ENCODE data around the gene TDRD7. TPM values are rescaled to one million over a fixed set of nuclear protein-coding genes. Genes with fewer than 3 reads are reported as not detected.
A peak's percentile ranks its signal among the peaks of the same experiment; 100 is the strongest.

The TDRD7 gene, protein sequence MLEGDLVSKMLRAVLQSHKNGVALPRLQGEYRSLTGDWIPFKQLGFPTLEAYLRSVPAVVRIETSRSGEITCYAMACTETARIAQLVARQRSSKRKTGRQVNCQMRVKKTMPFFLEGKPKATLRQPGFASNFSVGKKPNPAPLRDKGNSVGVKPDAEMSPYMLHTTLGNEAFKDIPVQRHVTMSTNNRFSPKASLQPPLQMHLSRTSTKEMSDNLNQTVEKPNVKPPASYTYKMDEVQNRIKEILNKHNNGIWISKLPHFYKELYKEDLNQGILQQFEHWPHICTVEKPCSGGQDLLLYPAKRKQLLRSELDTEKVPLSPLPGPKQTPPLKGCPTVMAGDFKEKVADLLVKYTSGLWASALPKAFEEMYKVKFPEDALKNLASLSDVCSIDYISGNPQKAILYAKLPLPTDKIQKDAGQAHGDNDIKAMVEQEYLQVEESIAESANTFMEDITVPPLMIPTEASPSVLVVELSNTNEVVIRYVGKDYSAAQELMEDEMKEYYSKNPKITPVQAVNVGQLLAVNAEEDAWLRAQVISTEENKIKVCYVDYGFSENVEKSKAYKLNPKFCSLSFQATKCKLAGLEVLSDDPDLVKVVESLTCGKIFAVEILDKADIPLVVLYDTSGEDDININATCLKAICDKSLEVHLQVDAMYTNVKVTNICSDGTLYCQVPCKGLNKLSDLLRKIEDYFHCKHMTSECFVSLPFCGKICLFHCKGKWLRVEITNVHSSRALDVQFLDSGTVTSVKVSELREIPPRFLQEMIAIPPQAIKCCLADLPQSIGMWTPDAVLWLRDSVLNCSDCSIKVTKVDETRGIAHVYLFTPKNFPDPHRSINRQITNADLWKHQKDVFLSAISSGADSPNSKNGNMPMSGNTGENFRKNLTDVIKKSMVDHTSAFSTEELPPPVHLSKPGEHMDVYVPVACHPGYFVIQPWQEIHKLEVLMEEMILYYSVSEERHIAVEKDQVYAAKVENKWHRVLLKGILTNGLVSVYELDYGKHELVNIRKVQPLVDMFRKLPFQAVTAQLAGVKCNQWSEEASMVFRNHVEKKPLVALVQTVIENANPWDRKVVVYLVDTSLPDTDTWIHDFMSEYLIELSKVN
- 10 to 100 TPM; 10.3 to 15.3 TPM for total RNA-seq

DNA sequence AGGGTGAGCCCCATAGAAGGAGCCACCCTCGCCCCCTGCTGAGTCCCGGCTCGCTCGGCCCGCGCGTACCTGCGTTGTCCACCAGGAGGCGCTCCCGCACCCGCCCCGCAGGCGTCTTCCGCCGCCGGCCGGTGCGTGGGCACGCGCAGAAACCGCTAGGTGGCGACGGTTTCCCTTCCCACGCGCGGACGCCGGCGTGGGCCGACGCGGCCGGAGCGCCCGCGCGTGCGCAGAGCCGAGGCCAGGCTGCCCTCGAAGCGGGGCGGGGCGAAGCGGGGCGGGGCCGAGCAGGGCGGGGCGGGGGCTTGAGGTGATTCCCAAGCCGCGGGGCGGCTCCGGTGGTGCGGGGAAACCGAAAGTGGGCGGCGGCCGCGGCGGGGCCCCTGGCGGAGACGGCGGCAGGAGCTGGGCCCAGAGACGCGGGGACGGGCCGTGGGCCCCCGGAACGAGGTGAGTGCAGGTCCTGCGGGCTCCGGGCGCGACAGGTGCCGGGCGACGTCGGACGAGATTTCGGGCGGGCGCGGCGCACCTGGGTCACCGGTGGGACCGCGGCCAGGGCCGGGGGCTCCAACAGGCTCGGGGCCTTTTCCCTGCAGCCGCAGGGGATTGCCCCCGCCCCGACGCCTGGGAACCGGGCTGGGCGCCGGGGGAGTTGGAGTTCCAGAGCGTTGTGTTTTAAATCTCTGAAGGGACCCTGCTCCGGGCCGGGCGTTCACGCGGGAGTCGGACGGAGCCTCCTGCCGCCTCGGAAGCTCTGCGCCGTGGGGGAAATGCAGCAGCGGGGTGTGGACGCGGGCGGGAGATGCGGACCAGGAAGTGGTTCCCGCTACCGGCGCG lies at the start of gene TDRD7:
Gene TDRD7, plus strand, starts transcription at position 308 of the 837 bp plus-strand sequence. CDS start 16,370 bp downstream, outside the sequence.
- Mint-ChIP-seq H3K4me1 (peaks cover 22% of the 10 kb centered on the region), H3K4me3 (peak within 1 kb of the TSS; percentile 76), H3K9me3 (ENCODE audit: low read depth) (peaks cover 6% of the 10 kb centered on the region), H3K27me3 (peaks cover 41% of the 10 kb centered on the region), H3K27ac (peak within 1 kb of the TSS; percentile 64), H3K36me3 (peaks cover 3% of the 10 kb centered on the region)
- peak; percentile 87 for ATAC-seq
- DNase-seq: peak; percentile 87
- CTCF ChIA-PET: interaction anchor here (0.6 to 6.0 kb wide), 23 partner anchors 11 to 556 kb away, joined by 3 to 36 read pairs (median 4); partner anchors contain the start of gene TMOD1

DNA sequence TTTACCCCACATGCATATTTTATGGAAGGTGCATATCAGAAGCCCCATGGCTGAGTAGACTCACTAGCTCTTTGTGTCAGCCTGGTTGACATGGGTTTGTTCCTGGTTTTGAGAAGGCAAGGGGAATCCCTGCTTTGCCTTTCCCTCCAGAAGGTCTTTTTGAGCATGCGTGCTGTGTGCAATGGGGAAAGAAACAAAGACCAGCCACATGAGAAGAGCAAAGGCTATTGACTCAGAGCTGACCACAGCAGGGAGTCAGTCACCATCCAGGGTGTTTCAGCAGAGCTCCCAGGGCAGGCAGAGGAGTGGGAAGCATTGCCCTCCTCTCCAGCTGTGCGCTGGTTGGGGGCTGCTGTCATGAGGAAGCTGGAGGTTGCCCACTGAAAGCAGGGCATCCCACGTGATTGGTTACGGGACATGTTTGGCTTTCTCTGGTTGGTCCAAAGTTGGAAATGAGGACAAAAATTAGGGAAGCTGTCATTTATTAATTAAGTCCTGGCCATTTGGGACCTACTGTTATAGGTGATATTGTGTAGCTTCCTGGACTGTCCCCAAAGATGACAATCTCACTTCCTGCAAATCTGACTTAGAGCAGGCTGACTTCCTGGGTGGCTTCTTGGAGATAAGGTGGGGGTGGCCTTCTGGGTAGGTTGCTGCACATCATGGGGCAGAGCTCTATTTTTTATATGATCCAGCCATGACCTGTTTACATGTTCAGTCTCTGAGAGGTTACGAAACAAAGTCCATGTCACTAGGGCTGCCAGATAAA lies 48.9 kb upstream of the TDRD7 start:
- CTCF ChIA-PET: no interaction called here
- no peaks in the 10 kb centered on the region for H3K36me3 Mint-ChIP-seq
- no peaks in the 10 kb centered on the region for H3K9me3 Mint-ChIP-seq (ENCODE audit: low read depth)
- DNase-seq (no peak), ATAC-seq (no peak)
- H3K4me1 Mint-ChIP-seq: peaks cover 16% of the 10 kb centered on the region
- H3K27me3 Mint-ChIP-seq: no peaks in the 10 kb centered on the region
- H3K4me3 Mint-ChIP-seq: no peak overlapping the region
- H3K27ac Mint-ChIP-seq: no peak overlapping the region

DNA sequence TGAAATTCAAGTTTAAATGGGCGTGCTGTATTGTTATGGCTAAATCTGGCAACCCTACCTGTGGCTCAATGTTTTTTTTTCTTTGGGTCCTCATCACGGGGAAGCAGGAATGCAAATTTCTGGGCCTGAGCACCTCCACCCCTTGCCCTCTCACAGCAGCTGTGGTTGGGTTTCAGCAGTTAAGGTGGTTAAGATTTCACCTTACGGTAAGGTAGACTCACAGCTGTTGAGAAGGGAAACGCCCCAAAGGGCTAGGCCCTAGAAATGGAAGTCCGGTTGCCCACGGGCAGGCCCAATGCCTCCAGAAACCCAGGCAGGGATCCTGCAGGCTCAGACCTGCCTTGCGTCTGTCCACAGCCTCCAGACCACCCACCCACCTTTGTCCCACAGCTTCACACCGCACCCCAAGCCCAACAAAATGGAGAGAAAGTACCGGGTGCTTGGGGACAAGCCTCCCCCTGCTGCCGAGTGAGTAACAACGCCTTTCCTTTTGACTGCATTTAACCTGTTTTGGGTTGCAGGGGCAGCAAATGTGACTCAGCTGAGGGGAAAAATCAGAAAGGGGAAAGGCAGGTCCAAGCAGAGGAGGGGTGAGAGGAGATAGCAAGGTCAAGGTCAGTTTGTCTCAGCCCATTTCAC lies 48.1 kb upstream of the TDRD7 start:
- no peak for ATAC-seq
- no peak for DNase-seq
- Mint-ChIP-seq H3K4me3 (no peak overlapping the region), H3K27me3 (no peaks in the 10 kb centered on the region), H3K36me3 (no peaks in the 10 kb centered on the region), H3K9me3 (ENCODE audit: low read depth) (no peaks in the 10 kb centered on the region), H3K4me1 (peaks cover 16% of the 10 kb centered on the region), H3K27ac (no peak overlapping the region)
- CTCF ChIA-PET: no interaction called here

DNA sequence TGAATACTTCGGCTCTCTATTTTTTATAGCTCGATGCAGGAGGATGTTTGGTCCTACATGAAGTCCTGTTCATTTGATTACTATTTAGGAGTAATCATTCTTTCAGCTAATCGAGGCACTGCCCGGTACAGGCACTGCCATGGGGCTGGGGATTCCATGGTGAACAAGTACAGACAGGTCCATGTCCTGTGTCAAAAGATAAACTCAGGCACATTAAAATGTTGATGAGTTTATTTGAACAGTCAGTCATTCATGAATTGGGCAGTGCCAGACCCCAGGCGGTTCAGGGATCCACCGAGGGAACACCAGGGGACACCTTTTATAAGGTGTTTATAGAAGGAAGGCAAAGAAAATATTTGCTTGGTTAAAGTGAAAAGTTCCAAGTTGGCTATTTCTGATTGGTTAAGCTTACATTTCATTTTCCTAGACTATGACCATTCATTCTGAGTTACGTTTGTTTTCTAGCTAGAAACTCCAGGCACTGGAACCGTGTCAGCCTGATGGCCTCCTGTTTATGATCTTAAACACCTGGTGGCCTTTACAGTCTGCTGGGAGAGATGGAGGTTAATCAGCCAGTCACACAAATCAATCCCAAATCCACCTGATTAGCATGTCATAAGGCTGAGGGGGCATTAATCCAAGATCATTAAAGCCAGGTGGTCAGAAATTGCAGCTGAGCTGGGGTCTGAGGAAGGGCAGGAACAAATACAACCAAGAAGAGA lies 47.0 kb upstream of the TDRD7 start:
- Mint-ChIP-seq H3K4me3 (no peak overlapping the region), H3K9me3 (ENCODE audit: low read depth) (peaks cover 4% of the 10 kb centered on the region), H3K36me3 (peaks cover 7% of the 10 kb centered on the region), H3K4me1 (peaks cover 16% of the 10 kb centered on the region), H3K27me3 (no peaks in the 10 kb centered on the region), H3K27ac (no peak overlapping the region)
- ATAC-seq (no peak), DNase-seq (no peak)
- CTCF ChIA-PET: no interaction called here

DNA sequence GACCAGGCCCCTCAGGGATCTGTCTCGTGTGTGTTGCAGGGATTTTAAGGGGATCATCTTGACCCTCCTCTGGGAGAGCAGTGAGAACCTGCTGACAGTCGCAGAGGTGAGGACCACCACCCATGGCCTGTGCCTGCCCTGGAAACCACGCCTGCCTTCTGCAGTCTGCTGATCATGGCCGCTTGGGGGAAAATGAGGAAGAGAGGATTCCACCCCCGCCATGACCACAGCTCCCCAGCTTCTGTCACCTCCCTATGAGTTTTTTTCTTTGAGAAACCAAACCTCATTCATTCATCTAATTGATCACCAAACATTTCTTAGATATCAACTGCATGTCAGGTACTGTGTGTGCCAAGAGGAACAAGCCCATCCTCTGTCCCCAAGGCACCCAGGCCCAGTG lies 46.3 kb upstream of the TDRD7 start:
- Mint-ChIP-seq H3K27ac (no peak overlapping the region), H3K4me1 (peaks cover 16% of the 10 kb centered on the region), H3K4me3 (no peak overlapping the region), H3K27me3 (no peaks in the 10 kb centered on the region), H3K9me3 (ENCODE audit: low read depth) (peaks cover 4% of the 10 kb centered on the region), H3K36me3 (peaks cover 8% of the 10 kb centered on the region)
- ATAC-seq (no peak), DNase-seq (no peak)
- CTCF ChIA-PET: no interaction called here

DNA sequence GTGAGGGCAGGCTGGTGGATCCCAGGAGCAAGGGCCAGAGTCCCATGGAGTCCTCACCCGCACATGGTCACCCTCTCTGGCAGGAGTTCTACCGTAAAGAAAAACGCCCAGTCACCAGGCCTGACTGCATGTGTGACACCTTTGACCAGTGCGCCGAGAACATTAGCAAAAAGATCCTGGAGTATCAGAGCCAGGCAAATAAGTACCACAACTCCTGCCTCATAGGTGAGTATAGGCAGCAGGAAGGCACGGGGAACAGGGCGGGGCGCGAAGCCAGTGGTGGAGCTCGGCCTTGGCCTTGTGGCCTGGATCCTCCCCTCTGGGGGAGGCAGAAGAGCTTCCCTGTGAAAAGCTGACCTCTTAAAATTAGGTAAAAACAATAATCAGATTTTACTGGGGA lies 45.4 kb upstream of the TDRD7 start:
- H3K9me3 Mint-ChIP-seq (ENCODE audit: low read depth): peaks cover 4% of the 10 kb centered on the region
- H3K27me3 Mint-ChIP-seq: no peaks in the 10 kb centered on the region
- peaks cover 16% of the 10 kb centered on the region for H3K4me1 Mint-ChIP-seq
- ATAC-seq (no peak), DNase-seq (no peak)
- peaks cover 8% of the 10 kb centered on the region for H3K36me3 Mint-ChIP-seq
- no peak overlapping the region for H3K4me3 Mint-ChIP-seq
- no peak overlapping the region for H3K27ac Mint-ChIP-seq
- CTCF ChIA-PET: no interaction called here

DNA sequence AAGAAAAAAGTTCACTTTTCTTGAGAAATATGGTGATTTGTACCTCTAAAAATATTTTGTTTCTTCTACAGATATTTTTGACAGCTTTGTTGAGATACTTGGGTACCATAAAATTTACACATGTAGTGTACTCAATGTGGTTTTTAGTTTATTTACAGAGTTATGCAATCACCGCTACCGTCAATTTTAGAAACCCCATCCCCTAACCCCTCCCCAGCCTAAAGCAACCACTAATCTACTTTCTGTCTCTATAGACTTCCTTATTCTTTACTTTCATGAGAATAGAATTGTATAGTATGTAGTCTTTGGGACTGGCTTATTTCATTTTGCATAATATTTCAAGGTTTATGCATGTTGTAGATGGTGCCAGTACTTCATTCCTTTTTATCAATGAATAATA lies 45.0 kb upstream of the TDRD7 start:
- Mint-ChIP-seq H3K4me3 (no peak overlapping the region), H3K27me3 (no peaks in the 10 kb centered on the region), H3K4me1 (peaks cover 16% of the 10 kb centered on the region), H3K27ac (no peak overlapping the region), H3K9me3 (ENCODE audit: low read depth) (peaks cover 4% of the 10 kb centered on the region), H3K36me3 (peaks cover 8% of the 10 kb centered on the region)
- CTCF ChIA-PET: interaction anchor here (1.8 kb wide), 1 partner anchor 20 kb away, joined by 6 read pairs; no protein-coding TSS in a partner anchor
- ATAC-seq (no peak), DNase-seq (no peak)

DNA sequence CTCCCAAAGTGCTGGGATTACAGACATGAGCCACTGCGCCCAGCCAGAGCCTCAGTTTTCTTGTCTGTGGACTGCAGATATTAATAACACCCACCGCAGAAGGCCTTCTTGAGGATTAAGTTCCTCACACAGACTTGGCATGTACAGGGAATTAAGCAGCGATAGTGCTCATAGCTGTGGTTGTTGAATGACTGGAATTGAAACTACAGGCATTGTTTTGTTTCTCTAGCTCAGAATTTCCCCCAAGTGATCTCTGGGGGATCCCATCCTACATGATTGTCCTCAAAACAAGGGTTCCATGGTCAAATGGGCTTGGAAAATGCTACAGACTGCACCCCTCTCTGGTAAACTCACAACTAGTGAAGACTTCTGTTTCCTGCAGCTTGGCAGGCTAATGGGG lies 44.2 kb upstream of the TDRD7 start:
- Mint-ChIP-seq H3K27ac (no peak overlapping the region), H3K4me1 (peaks cover 13% of the 10 kb centered on the region), H3K4me3 (no peak overlapping the region), H3K27me3 (no peaks in the 10 kb centered on the region), H3K36me3 (peaks cover 8% of the 10 kb centered on the region), H3K9me3 (ENCODE audit: low read depth) (peaks cover 4% of the 10 kb centered on the region)
- CTCF ChIA-PET: interaction anchor here (0.6 to 1.8 kb wide), 3 partner anchors 20 to 231 kb away, joined by 3 to 6 read pairs (median 4); no protein-coding TSS in a partner anchor
- no peak for ATAC-seq
- DNase-seq: no peak

DNA sequence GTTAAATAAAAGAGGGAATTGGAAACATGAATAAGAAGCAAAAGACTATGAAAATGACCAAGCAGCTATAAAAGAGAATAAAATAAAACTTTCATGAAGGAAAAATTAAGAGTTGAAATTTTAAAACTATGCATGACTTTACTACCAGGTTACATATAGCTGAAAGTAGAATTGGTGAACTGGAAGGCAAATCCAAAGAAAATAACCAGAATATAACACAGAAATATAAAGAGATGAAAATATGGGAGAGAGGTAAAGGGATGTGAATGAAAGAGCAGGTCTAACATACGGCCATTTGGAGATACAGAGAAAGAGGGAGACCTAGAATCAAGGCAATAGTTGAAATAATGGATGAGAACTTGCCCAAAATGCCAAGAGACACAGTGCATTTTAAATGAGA lies 42.9 kb upstream of the TDRD7 start:
- H3K4me3 Mint-ChIP-seq: no peak overlapping the region
- no peak for DNase-seq
- no peaks in the 10 kb centered on the region for H3K27me3 Mint-ChIP-seq
- H3K36me3 Mint-ChIP-seq: peaks cover 8% of the 10 kb centered on the region
- no peak for ATAC-seq
- no peak overlapping the region for H3K27ac Mint-ChIP-seq
- peaks cover 4% of the 10 kb centered on the region for H3K4me1 Mint-ChIP-seq
- peaks cover 4% of the 10 kb centered on the region for H3K9me3 Mint-ChIP-seq (ENCODE audit: low read depth)
- CTCF ChIA-PET: interaction anchor here (0.9 to 1.2 kb wide), 2 partner anchors 43 to 247 kb away, joined by 3 read pairs; partner anchors contain the start of gene TDRD7

DNA sequence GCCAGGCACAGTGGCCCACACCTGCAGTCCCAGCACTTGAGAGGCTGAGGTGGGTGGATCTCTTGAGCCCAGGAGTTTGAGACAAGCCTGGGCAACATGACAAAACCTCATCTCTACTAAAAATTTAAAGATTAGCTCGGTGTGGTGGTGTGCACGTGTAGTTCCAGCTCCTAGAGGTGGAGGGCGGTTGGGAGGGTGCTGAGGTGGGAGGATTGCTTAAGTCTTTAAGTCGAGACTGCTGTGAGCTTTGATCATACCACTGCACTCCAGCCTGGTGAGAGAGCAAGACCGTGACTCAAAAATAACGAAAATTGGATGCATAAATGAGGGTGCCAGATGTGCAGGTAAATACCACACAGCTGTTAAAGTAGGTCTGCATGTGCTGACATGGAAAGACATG lies 39.3 kb upstream of the TDRD7 start:
- H3K27ac Mint-ChIP-seq: no peak overlapping the region
- no peak overlapping the region for H3K4me3 Mint-ChIP-seq
- CTCF ChIA-PET: no interaction called here
- H3K36me3 Mint-ChIP-seq: peaks cover 8% of the 10 kb centered on the region
- DNase-seq (no peak), ATAC-seq (no peak)
- peaks cover 4% of the 10 kb centered on the region for H3K9me3 Mint-ChIP-seq (ENCODE audit: low read depth)
- no peaks in the 10 kb centered on the region for H3K27me3 Mint-ChIP-seq
- H3K4me1 Mint-ChIP-seq: peaks cover 6% of the 10 kb centered on the region

DNA sequence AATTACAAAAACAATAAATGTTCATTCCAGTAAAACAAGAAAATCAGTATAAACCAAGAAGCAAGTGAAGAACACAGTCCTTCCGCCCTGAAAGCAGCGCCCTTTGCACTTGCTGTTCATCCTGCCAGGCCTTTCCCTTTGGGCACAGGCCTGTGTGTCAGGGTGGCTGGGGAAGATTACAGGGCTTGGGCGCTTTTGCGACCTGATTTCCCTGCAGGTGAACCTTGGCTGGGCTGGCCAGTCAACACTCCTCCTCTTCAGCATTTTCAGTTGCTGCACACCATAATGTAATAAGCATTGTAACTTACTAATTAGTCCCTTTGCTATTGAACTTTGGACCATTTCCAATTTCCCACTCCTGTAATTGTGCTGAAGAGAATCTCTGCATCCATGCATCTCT lies 38.6 kb upstream of the TDRD7 start:
- DNase-seq: no peak
- no peak overlapping the region for H3K4me3 Mint-ChIP-seq
- H3K9me3 Mint-ChIP-seq (ENCODE audit: low read depth): peaks cover 4% of the 10 kb centered on the region
- H3K36me3 Mint-ChIP-seq: peaks cover 8% of the 10 kb centered on the region
- no peaks in the 10 kb centered on the region for H3K27me3 Mint-ChIP-seq
- no peak for ATAC-seq
- H3K27ac Mint-ChIP-seq: no peak overlapping the region
- peaks cover 3% of the 10 kb centered on the region for H3K4me1 Mint-ChIP-seq
- CTCF ChIA-PET: no interaction called here
